Mesendoderm (in vitro differentiated cells): ENCODE results near the gene SCN4A.
A peak's percentile ranks its signal among the peaks of the same experiment; 100 is the strongest.

ENCODE experiments used
- DNase-seq: peaks from one replicate; pipeline ENCODE4 v3.0.0; 2013
- H2AK5ac ChIP-seq: 2 replicates; pipeline ENCODE4 v1.6.1; 2013; ENCODE audit warnings: low read length, inconsistent platforms
- H2BK120ac ChIP-seq: 2 replicates; pipeline ENCODE4 v1.6.1; 2013; ENCODE audit warnings: low read depth, mild to moderate bottlenecking, low read length, moderate library complexity, mixed read lengths
- H2BK15ac ChIP-seq: replicated peaks from 2 replicates; pipeline ENCODE4 v1.6.1; 2013; ENCODE audit warnings: low read depth, mild to moderate bottlenecking, moderate library complexity
- H2BK5ac ChIP-seq: 2 replicates; pipeline ENCODE4 v1.6.1; 2013; ENCODE audit warnings: low read length, inconsistent platforms
- H3K18ac ChIP-seq: 2 replicates; pipeline ENCODE4 v1.6.1; 2013; ENCODE audit warnings: mild to moderate bottlenecking, low read length, mixed read lengths
- H3K23ac ChIP-seq: one replicate; pipeline ENCODE4 v1.6.1; 2013; ENCODE audit warnings: low read length
- H3K27ac ChIP-seq: 2 replicates; pipeline ENCODE4 v1.5.1; 2013; ENCODE audit warnings: low read depth, mild to moderate bottlenecking, inconsistent platforms, low read length, moderate library complexity
- H3K27me3 ChIP-seq: 2 replicates; pipeline ENCODE4 v1.6.1; 2013; ENCODE audit warnings: low read length, control low read depth, mild to moderate bottlenecking, inconsistent platforms; ENCODE audit not compliant: insufficient read depth, poor library complexity
- H3K36me3 ChIP-seq: 2 replicates; pipeline ENCODE4 v1.6.1; 2013; ENCODE audit warnings: low read length, inconsistent platforms; ENCODE audit not compliant: control insufficient read depth, insufficient read depth
- H3K4ac ChIP-seq: one replicate; pipeline ENCODE4 v1.6.1; 2013; ENCODE audit warnings: low read depth, mild to moderate bottlenecking, low read length, moderate library complexity
- H3K4me1 ChIP-seq: 2 replicates; pipeline ENCODE4 v1.6.1; 2013; ENCODE audit warnings: low read depth, low read length, inconsistent platforms; ENCODE audit not compliant: control insufficient read depth
- H3K4me2 ChIP-seq: 2 replicates; pipeline ENCODE4 v1.6.1; 2013; ENCODE audit warnings: low read length
- H3K4me3 ChIP-seq: 2 replicates; pipeline ENCODE4 v1.5.1; 2013; ENCODE audit warnings: mild to moderate bottlenecking, low read length
- H3K56ac ChIP-seq: one replicate; pipeline ENCODE4 v1.6.1; 2013; ENCODE audit warnings: low read length
- H3K79me1 ChIP-seq: 2 replicates; pipeline ENCODE4 v1.6.1; 2013; ENCODE audit warnings: low read length, inconsistent platforms
- H3K79me2 ChIP-seq: 2 replicates; pipeline ENCODE4 v1.6.1; 2013; ENCODE audit warnings: mild to moderate bottlenecking, low read length; ENCODE audit not compliant: control insufficient read depth, insufficient read depth
- H3K9ac ChIP-seq: 2 replicates; pipeline ENCODE4 v1.6.1; 2013; ENCODE audit warnings: low read length, inconsistent platforms
- H4K5ac ChIP-seq: one replicate; pipeline ENCODE4 v1.6.1; 2013; ENCODE audit warnings: low read length
- H4K8ac ChIP-seq: one replicate; pipeline ENCODE4 v1.6.1; 2013; ENCODE audit warnings: low read depth, mild to moderate bottlenecking, control low read depth, low read length, moderate library complexity
- WGBS: extraction: QIAGEN DNeasy Blood & Tissue Kit; methylation state at CpG from one replicate; pipeline ENCODE4 v1.1.7; 2013; ENCODE audit warnings: low lambda C conversion rate, missing lambda C conversion rate; ENCODE audit not compliant: insufficient coverage; ENCODE audit errors: extremely low coverage; 5-methylcytosine and 5-hydroxymethylcytosine counted together

Gene SCN4A

GRCh38 chr17:63988741-63989621, 16.3 kb upstream of the SCN4A start:
- Histone ChIP-seq H2BK120ac (no peak overlapping the region), H2BK5ac (no peak overlapping the region), H2AK5ac (no peak overlapping the region), H3K79me1 (no peaks in the 10 kb centered on the region), H3K4ac (no peak overlapping the region), H3K9ac (no peak overlapping the region), H4K8ac (no peak overlapping the region), H3K4me1 (no peaks in the 10 kb centered on the region), H3K23ac (no peak overlapping the region), H3K79me2 (no peaks in the 10 kb centered on the region), H3K27ac (no peak overlapping the region), H2BK15ac (no peak overlapping the region), H3K4me3 (no peak overlapping the region), H3K36me3 (no peaks in the 10 kb centered on the region), H3K27me3 (no peaks in the 10 kb centered on the region), H3K56ac (peak overlapping the region; percentile 38), H3K4me2 (no peak overlapping the region), H3K18ac (peak overlapping the region; percentile 5), H4K5ac (no peak overlapping the region)
- no CpG with 5 or more reads among the region's 35 CpGs for WGBS
- peak; percentile 64 for DNase-seq

- H2BK15ac ChIP-seq, result no peak overlapping the region
- no peak overlapping the region for H3K56ac ChIP-seq
- no peaks in the 10 kb centered on the region for H3K36me3 ChIP-seq
- H3K23ac ChIP-seq, result no peak overlapping the region
- H3K4me2 ChIP-seq, result no peak overlapping the region
- no peak overlapping the region for H3K18ac ChIP-seq
- no peaks in the 10 kb centered on the region for H3K79me2 ChIP-seq
- H3K27ac ChIP-seq, result no peak overlapping the region
- H4K8ac ChIP-seq, result no peak overlapping the region
- H3K4me3 ChIP-seq, result no peak overlapping the region
- no peak overlapping the region for H3K9ac ChIP-seq
- H3K4ac ChIP-seq, result no peak overlapping the region
- no peak overlapping the region for H2BK5ac ChIP-seq
- DNase-seq, result no peak
- H2AK5ac ChIP-seq, result no peak overlapping the region
- no peak overlapping the region for H2BK120ac ChIP-seq
- no CpG with 5 or more reads among the region's 5 CpGs for WGBS
- no peaks in the 10 kb centered on the region for H3K27me3 ChIP-seq
- H3K4me1 ChIP-seq, result no peaks in the 10 kb centered on the region
- H4K5ac ChIP-seq, result no peak overlapping the region
- H3K79me1 ChIP-seq, result no peaks in the 10 kb centered on the region
Observed at GRCh38 chr17:63988127-63988478, 15.4 kb upstream of the SCN4A start.

- no peaks in the 10 kb centered on the region for H3K27me3 ChIP-seq
- no peak overlapping the region for H4K8ac ChIP-seq
- H2BK5ac ChIP-seq, result no peak overlapping the region
- H2BK120ac ChIP-seq, result no peak overlapping the region
- H3K27ac ChIP-seq, result no peak overlapping the region
- H4K5ac ChIP-seq, result no peak overlapping the region
- H2AK5ac ChIP-seq, result no peak overlapping the region
- no peak overlapping the region for H2BK15ac ChIP-seq
- H3K79me1 ChIP-seq, result no peaks in the 10 kb centered on the region
- H3K4ac ChIP-seq, result no peak overlapping the region
- no CpG with 5 or more reads among the region's 18 CpGs for whole genome bisulfite sequencing
- no peaks in the 10 kb centered on the region for H3K79me2 ChIP-seq
- no peak for DNase-seq
- no peak overlapping the region for H3K4me2 ChIP-seq
- H3K18ac ChIP-seq, result no peak overlapping the region
- no peaks in the 10 kb centered on the region for H3K4me1 ChIP-seq
- H3K36me3 ChIP-seq, result no peaks in the 10 kb centered on the region
- no peak overlapping the region for H3K23ac ChIP-seq
- H3K4me3 ChIP-seq, result no peak overlapping the region
- no peak overlapping the region for H3K9ac ChIP-seq
- H3K56ac ChIP-seq, result no peak overlapping the region
Observed at GRCh38 chr17:63987221-63988126, 14.8 kb upstream of the SCN4A start.

GRCh38 chr17:63986821-63987220, 14.1 kb upstream of the SCN4A start:
- Histone ChIP-seq H2BK15ac (no peak overlapping the region), H2BK5ac (no peak overlapping the region), H3K79me1 (no peaks in the 10 kb centered on the region), H3K18ac (no peak overlapping the region), H3K23ac (no peak overlapping the region), H3K56ac (no peak overlapping the region), H3K27ac (no peak overlapping the region), H3K27me3 (no peaks in the 10 kb centered on the region), H2AK5ac (no peak overlapping the region), H3K4me1 (no peaks in the 10 kb centered on the region), H4K5ac (no peak overlapping the region), H3K79me2 (no peaks in the 10 kb centered on the region), H4K8ac (no peak overlapping the region), H3K9ac (no peak overlapping the region), H2BK120ac (no peak overlapping the region), H3K36me3 (no peaks in the 10 kb centered on the region), H3K4ac (no peak overlapping the region), H3K4me3 (no peak overlapping the region), H3K4me2 (no peak overlapping the region)
- no peak for DNase-seq
- WGBS, result no CpG with 5 or more reads among the region's 3 CpGs

GRCh38 chr17:63985387-63986140, 12.8 kb upstream of the SCN4A start:
- Histone ChIP-seq H2BK120ac (no peak overlapping the region), H3K4me3 (no peak overlapping the region), H2AK5ac (no peak overlapping the region), H3K9ac (no peak overlapping the region), H3K79me1 (no peaks in the 10 kb centered on the region), H2BK15ac (no peak overlapping the region), H3K4ac (no peak overlapping the region), H4K5ac (no peak overlapping the region), H3K56ac (no peak overlapping the region), H3K27me3 (no peaks in the 10 kb centered on the region), H3K79me2 (no peaks in the 10 kb centered on the region), H3K27ac (no peak overlapping the region), H4K8ac (no peak overlapping the region), H3K36me3 (no peaks in the 10 kb centered on the region), H3K4me1 (no peaks in the 10 kb centered on the region), H3K23ac (no peak overlapping the region), H2BK5ac (no peak overlapping the region), H3K4me2 (no peak overlapping the region), H3K18ac (no peak overlapping the region)
- WGBS, result no CpG with 5 or more reads among the region's 13 CpGs
- DNase-seq, result no peak
